Right atrium auricular region (tissue), 2 donors: ENCODE results near the gene TUT1. TPM values are rescaled to one million over a fixed set of nuclear protein-coding genes. Genes with fewer than 3 reads are reported as not detected.
"Not testable (repeated sequence)": the region's sequence is repeated elsewhere in the genome, so short reads cannot be mapped to it uniquely, and the experiment has no call there.

ENCODE experiments used
- DNase-seq: peaks from one replicate; pipeline ENCODE4 v3.0.0-alpha.2; 2019; ENCODE audit warnings: low spot score
- H3K27ac ChIP-seq, 2 donors: fragments of 200-600 bp; sonication (generic); 1 replicate in 1 of 2; 2 replicates in 1 of 2; pipeline ENCODE4 v1.5.1; 2016 to 2019
- H3K27me3 ChIP-seq, 2 donors: fragments of 200-600 bp; sonication (generic); one replicate each; pipeline versions ENCODE4 v1.5.1 to v1.6.0; 2017 to 2019
- H3K36me3 ChIP-seq: fragments of 200-600 bp; sonication (generic); one replicate; pipeline ENCODE4 v1.5.1; 2016
- H3K4me1 ChIP-seq, 2 donors: fragments of 200-600 bp; sonication (generic); one replicate each; pipeline versions ENCODE4 v1.5.1 to v1.6.0; 2017 to 2019
- H3K4me3 ChIP-seq, 2 donors: fragments of 200-600 bp; sonication (generic); 1 replicate in 1 of 2; 2 replicates in 1 of 2; pipeline ENCODE4 v1.5.1; 2017 to 2019; ENCODE audit warnings: mild to moderate bottlenecking in 1 of 2, moderate library complexity in 1 of 2
- H3K9me3 ChIP-seq, 2 donors: fragments of 200-600 bp; sonication (generic); one replicate each; pipeline ENCODE4 v1.5.1; 2019
- total RNA-seq, 2 donors: library from RNA; depleted of rRNA; stranded (reverse); fragments of >200 nt; gene quantifications; one replicate each; pipeline ENCODE4 v1.1.0, GENCODE V29; 2016
- TF ChIP-seq, protein P1 (sequence below), 2 donors: fragments of 200-600 bp; sonication (generic); IDR thresholded peaks; one replicate each; pipeline ENCODE4 v1.5.1; 2019; ENCODE audit warnings: antibody characterized with exemption in 2 of 2

TUT1 gene
- total RNA-seq, 2 donors from 2014 or later: 5.4 to 5.7 TPM

- Histone ChIP-seq H3K4me3 (peak within 1 kb of the TSS; percentile 79 to 85), H3K27ac (peak within 1 kb of the TSS; percentile 91 to 96), H3K9me3 (no peaks in the 10 kb centered on the region), H3K4me1 (peaks cover 0 to 44% of the 10 kb centered on the region in 2 donors), H3K36me3 (peaks cover 56% of the 10 kb centered on the region), H3K27me3 (no peaks in the 10 kb centered on the region)
- TF ChIP-seq, protein P1, sequence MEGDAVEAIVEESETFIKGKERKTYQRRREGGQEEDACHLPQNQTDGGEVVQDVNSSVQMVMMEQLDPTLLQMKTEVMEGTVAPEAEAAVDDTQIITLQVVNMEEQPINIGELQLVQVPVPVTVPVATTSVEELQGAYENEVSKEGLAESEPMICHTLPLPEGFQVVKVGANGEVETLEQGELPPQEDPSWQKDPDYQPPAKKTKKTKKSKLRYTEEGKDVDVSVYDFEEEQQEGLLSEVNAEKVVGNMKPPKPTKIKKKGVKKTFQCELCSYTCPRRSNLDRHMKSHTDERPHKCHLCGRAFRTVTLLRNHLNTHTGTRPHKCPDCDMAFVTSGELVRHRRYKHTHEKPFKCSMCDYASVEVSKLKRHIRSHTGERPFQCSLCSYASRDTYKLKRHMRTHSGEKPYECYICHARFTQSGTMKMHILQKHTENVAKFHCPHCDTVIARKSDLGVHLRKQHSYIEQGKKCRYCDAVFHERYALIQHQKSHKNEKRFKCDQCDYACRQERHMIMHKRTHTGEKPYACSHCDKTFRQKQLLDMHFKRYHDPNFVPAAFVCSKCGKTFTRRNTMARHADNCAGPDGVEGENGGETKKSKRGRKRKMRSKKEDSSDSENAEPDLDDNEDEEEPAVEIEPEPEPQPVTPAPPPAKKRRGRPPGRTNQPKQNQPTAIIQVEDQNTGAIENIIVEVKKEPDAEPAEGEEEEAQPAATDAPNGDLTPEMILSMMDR (IDR thresholded peaks at IDR 0.05): no peak
- DNase-seq: peak; percentile 99
Observed at GRCh38 chr11:62573592-62574362, 17.5 kb downstream of the TUT1 start, which contains the start of gene EEF1G. TSS of gene EEF1G (minus strand) at chr11:62573891. CDS start at chr11:62573842, 49 bp downstream.

DNA sequence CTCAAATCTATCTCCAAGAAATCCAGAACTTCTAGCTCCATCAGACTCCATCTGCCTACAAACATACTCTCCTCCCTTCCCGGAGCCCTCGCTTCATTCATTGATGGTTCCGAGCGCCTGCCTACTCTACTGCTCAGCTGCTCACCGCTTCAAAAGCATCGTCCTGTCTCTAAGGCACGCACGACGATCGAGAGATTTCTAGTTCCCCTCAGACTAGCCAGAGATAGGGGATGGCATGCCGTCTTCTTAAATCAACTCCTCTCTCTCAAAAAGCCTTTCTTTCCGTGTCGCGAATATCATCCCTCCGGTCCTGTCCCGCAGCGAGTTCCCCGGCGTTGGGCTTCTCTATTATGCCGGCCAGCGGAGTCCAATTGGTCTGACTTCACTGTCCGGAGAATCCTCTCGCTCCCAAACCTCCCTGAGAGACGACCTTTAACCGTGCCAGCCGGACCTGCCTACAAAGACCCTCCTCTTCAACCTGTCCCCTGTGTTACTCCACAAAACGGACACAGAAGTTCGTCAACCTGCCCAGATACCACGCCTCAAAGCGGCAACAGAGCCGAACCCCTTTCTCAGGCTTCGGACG lies 18.2 kb downstream of the TUT1 start:
- Histone ChIP-seq H3K9me3 (no peaks in the 10 kb centered on the region), H3K4me3 (peak overlapping the region; percentile 79 to 85), H3K4me1 (peaks cover 0 to 44% of the 10 kb centered on the region in 2 donors), H3K27me3 (no peaks in the 10 kb centered on the region), H3K27ac (peak overlapping the region; percentile 80 to 84), H3K36me3 (peaks cover 56% of the 10 kb centered on the region)
- TF ChIP-seq, protein P1 (IDR thresholded peaks at IDR 0.05): no peak
- DNase-seq: no peak

DNA sequence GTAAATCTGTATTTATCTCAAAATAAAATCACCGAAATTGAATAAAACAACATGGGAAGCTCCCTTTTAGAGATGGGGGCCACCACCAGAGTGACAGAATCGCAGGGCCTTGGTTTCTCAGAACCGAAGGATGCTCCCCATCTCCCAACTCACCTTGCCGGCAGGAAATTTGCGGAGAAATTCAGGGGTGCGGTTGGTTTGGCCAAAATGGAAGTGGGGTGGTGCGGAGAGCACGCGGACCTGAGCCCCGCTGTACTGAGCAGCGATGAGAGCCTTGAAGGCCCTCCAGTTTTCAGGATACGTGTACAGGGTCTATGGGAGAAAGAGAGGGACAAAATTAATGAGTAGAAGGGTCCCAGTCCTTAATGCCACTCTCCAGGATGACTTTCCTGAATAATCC lies 18.9 kb downstream of the TUT1 start:
- TF ChIP-seq, protein P1 (IDR thresholded peaks at IDR 0.05): no peak
- Histone ChIP-seq H3K36me3 (peaks cover 61% of the 10 kb centered on the region), H3K27me3 (no peaks in the 10 kb centered on the region), H3K4me3 (peak overlapping the region; percentile 79 to 85), H3K27ac (peak overlapping the region; percentile 80 to 84), H3K4me1 (peaks cover 0 to 44% of the 10 kb centered on the region in 2 donors), H3K9me3 (no peaks in the 10 kb centered on the region)
- no peak for DNase-seq

- H3K9me3 ChIP-seq, H3K27me3 ChIP-seq, DNase-seq, H3K27ac ChIP-seq, H3K4me3 ChIP-seq: not testable (repeated sequence)
- H3K36me3 ChIP-seq: peaks cover 69% of the 10 kb centered on the region
- peaks cover 0 to 39% of the 10 kb centered on the region in 2 donors for H3K4me1 ChIP-seq
Observed at GRCh38 chr11:62571493-62571892, 19.8 kb downstream of the TUT1 start.

GRCh38 chr11:62570903-62571302 lies 20.4 kb downstream of the TUT1 start:
- H3K4me3 ChIP-seq, DNase-seq, H3K27me3 ChIP-seq, H3K9me3 ChIP-seq, H3K27ac ChIP-seq: not testable (repeated sequence)
- H3K4me1 ChIP-seq: peaks cover 0 to 33% of the 10 kb centered on the region in 2 donors
- peaks cover 69% of the 10 kb centered on the region for H3K36me3 ChIP-seq

DNA sequence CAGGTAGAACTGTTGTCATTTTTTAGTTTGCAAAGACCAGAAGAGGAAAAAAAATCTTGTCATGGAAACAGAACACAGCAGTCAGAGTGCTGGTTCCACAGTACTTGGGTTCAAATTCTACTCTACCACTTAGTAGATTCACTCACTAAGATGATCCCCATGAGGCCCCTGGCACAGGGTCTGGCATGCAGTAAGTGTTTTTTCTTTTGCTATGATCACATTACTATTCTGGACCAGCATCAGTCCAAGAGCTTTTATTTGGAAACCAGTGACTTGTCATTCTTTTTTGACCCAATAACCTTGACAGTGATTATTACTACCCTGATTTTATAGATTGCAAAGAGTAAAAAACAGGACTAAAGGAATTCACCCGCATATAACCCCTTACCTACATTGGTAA lies 21.7 kb downstream of the TUT1 start:
- H3K27me3 ChIP-seq: no peaks in the 10 kb centered on the region
- H3K4me1 ChIP-seq: peaks cover 0 to 20% of the 10 kb centered on the region in 2 donors
- H3K4me3 ChIP-seq: no peak overlapping the region
- no peaks in the 10 kb centered on the region for H3K9me3 ChIP-seq
- TF ChIP-seq, protein P1 (IDR thresholded peaks at IDR 0.05): no peak
- no peak overlapping the region for H3K27ac ChIP-seq
- DNase-seq: no peak
- peaks cover 75% of the 10 kb centered on the region for H3K36me3 ChIP-seq
